HG02884 (cell line): Measurements from ENCODE around the gene SLC1A2.

Experiments
- ATAC-seq: cut with Tn5 transposase; IDR thresholded peaks from one replicate; pipeline ENCODE4 v1.9.1; 2021; ENCODE audit warnings: mild to moderate bottlenecking, moderate library complexity; ENCODE audit not compliant: unreplicated experiment

Gene SLC1A2

GRCh38 chr11:35419184-35419829 is at the start of gene SLC1A2:
TSS of gene SLC1A2 (minus strand) at chr11:35419558. CDS start at chr11:35418966, 592 bp downstream.
- ATAC-seq: no peak

- ATAC-seq: no peak
These were observed 46.7 kb upstream of the SLC1A2 start for GRCh38 chr11:35466058-35466457.

GRCh38 chr11:35464308-35464707 is 45.0 kb upstream of the SLC1A2 start:
- ATAC-seq: no peak

- no peak for ATAC-seq
These were observed 44.0 kb upstream of the SLC1A2 start for GRCh38 chr11:35463331-35463751.

- ATAC-seq: no peak
These were observed 42.7 kb upstream of the SLC1A2 start for GRCh38 chr11:35461917-35462538.

- no peak for ATAC-seq
These were observed 40.1 kb upstream of the SLC1A2 start for GRCh38 chr11:35459489-35459888.

GRCh38 chr11:35458846-35459245 is 39.5 kb upstream of the SLC1A2 start:
- no peak for ATAC-seq

- no peak for ATAC-seq
These were observed 35.0 kb upstream of the SLC1A2 start for GRCh38 chr11:35454362-35454761.

- ATAC-seq: no peak
These were observed 17.4 kb upstream of the SLC1A2 start for GRCh38 chr11:35436581-35437250.

GRCh38 chr11:35433588-35433987 is 14.2 kb upstream of the SLC1A2 start:
- ATAC-seq: no peak

GRCh38 chr11:35432464-35432863 is 13.1 kb upstream of the SLC1A2 start:
- no peak for ATAC-seq

- no peak for ATAC-seq
These were observed 7.7 kb upstream of the SLC1A2 start for GRCh38 chr11:35427071-35427470.

GRCh38 chr11:35426351-35426750 is 7.0 kb upstream of the SLC1A2 start:
- ATAC-seq: no peak

GRCh38 chr11:35425603-35426212 is 6.3 kb upstream of the SLC1A2 start:
- no peak for ATAC-seq

- no peak for ATAC-seq
These were observed 5.0 kb upstream of the SLC1A2 start for GRCh38 chr11:35424157-35424940.

- no peak for ATAC-seq
These were observed 1.0 kb upstream of the SLC1A2 start for GRCh38 chr11:35420371-35420770.

GRCh38 chr11:35419830-35420333 is 524 bp upstream of the SLC1A2 start:
- no peak for ATAC-seq

- no peak for ATAC-seq
These were observed 825 bp downstream of the SLC1A2 start for GRCh38 chr11:35418282-35419183.

- ATAC-seq: no peak
These were observed 3.9 kb downstream of the SLC1A2 start for GRCh38 chr11:35415487-35415886.

- ATAC-seq: no peak
These were observed 4.6 kb downstream of the SLC1A2 start for GRCh38 chr11:35414776-35415175.
